SK-N-SH (cell line): Measurements from ENCODE around the gene CYP2W1.

Experiments
- CHD2 ChIP-seq: fragments of 150-350 bp; IDR thresholded peaks from 2 replicates; pipeline ENCODE4 v1.6.1; 2018; ENCODE audit warnings: low read length; ENCODE audit not compliant: partially characterized antibody
- CTCF ChIP-seq: fragments of 200-600 bp; sonication (generic); IDR thresholded peaks from 2 replicates; pipeline ENCODE4 v1.6.1; 2017; ENCODE audit warnings: antibody characterized with exemption, mild to moderate bottlenecking, moderate library complexity
- EZH2phosphoT487 ChIP-seq: fragments of 200-600 bp; sonication (generic); IDR thresholded peaks from 2 replicates; pipeline ENCODE4 v1.6.1; 2017; ENCODE audit warnings: low read depth, mixed run types, mild to moderate bottlenecking, antibody characterized with exemption, moderate library complexity, borderline replicate concordance
- MAX ChIP-seq: IDR thresholded peaks from 2 replicates; pipeline ENCODE4 v1.4.0; 2012; ENCODE audit warnings: low read depth
- NRF1 ChIP-seq: IDR thresholded peaks from 2 replicates; pipeline ENCODE4 v1.6.1; 2012; ENCODE audit warnings: low read depth, mild to moderate bottlenecking, low read length
- POLR2AphosphoS5 ChIP-seq: IDR thresholded peaks from 2 replicates; pipeline ENCODE4 v1.6.1; 2012; ENCODE audit warnings: low read depth, low read length
- RAD21 ChIP-seq: IDR thresholded peaks from 2 replicates; pipeline ENCODE4 v1.6.1; 2012; ENCODE audit warnings: mild to moderate bottlenecking, low read length
- SIN3A ChIP-seq: IDR thresholded peaks from 2 replicates; pipeline ENCODE4 v1.6.1; 2012; ENCODE audit warnings: low read depth, mild to moderate bottlenecking, low read length, moderate library complexity, borderline replicate concordance

- TF ChIP-seq NRF1 (no peak), CTCF (no peak), POLR2AphosphoS5 (no peak), MAX (no peak), RAD21 (no peak), EZH2phosphoT487 (no peak), CHD2 (no peak), SIN3A (no peak)
These were observed 25.4 kb upstream of the CYP2W1 start for GRCh38 chr7:957418-958220.
